ENCODE measurements around the gene TEP1. TPM values are rescaled to one million over a fixed set of nuclear protein-coding genes. Genes with fewer than 3 reads are reported as not detected.

Gene TEP1
- total and polyA plus RNA-seq, 12 donors: 8.7 to 59.8 (median 30.8) TPM

GRCh38 chr14:20317720-20318119 is 95.6 kb downstream of the TEP1 start:
- H3K4me3 ChIP-seq: no peak overlapping the region
- no peak overlapping the region for H3K27ac ChIP-seq
- peaks cover 0 to 60% of the 10 kb centered on the region in 2 donors for H3K36me3 ChIP-seq (replicated peaks in 1 of 2)
- whole genome bisulfite sequencing, 4 donors: 92 to 98% (median 97%) methylated on average over 16 of the region's 16 CpGs
- intact Hi-C loops (cut with DNase I): no loop called here
- H3K9me3 ChIP-seq (replicated peaks in 1 of 3): no peaks in the 10 kb centered on the region
- no peaks in the 10 kb centered on the region for H3K27me3 ChIP-seq
- H3K4me1 ChIP-seq (replicated peaks in 1 of 2): no peaks in the 10 kb centered on the region
- no peak for DNase-seq
- TF ChIP-seq POLR2A (IDR thresholded peaks at IDR 0.05): no peak
- TF ChIP-seq CTCF (IDR thresholded peaks at IDR 0.05): no peak

Small RNA genes within 50 kb of the gene (small RNA-seq; reads per million reads assigned to genes)
- gene RNA5SP382 (0.33 to 1.4 reads per million in 2 donors), gene SNORA79B (0 reads per million in 2 donors), gene SNORD126 (166 to 187 reads per million in 2 donors)

Other genes starting within 250 kb of the TEP1 start
- not detected for gene OR11G2, start 222.6 kb downstream of the TEP1 start, total RNA-seq
- gene OR11G2, start 222.6 kb downstream of the TEP1 start, polyA plus RNA-seq: not detected
- not detected for gene OR11H6, start 189.8 kb downstream of the TEP1 start, total RNA-seq
- gene OR11H6, start 189.8 kb downstream of the TEP1 start, polyA plus RNA-seq: not detected
- gene OR11H7, start 184.5 kb downstream of the TEP1 start, total RNA-seq: not detected
- not detected for gene OR11H7, start 184.5 kb downstream of the TEP1 start, polyA plus RNA-seq
- gene OR11H4, start 174.2 kb downstream of the TEP1 start, total RNA-seq: not detected
- not detected for gene OR11H4, start 174.2 kb downstream of the TEP1 start, polyA plus RNA-seq
- 10 to 100 TPM in 7 of 9 donors, 1 to 10 TPM in 2; 7.9 to 28.6 (median 18.1) TPM for gene TTC5, start 107.5 kb downstream of the TEP1 start, total RNA-seq
- gene TTC5, start 107.5 kb downstream of the TEP1 start, polyA plus RNA-seq: 10 to 100 TPM in 1 of 3 donors, 1 to 10 TPM in 2; 3.9 to 12.7 (median 9.2) TPM
- 10 to 100 TPM; 16.8 to 42.7 (median 31.8) TPM for gene CCNB1IP1, start 80.2 kb downstream of the TEP1 start, total RNA-seq
- gene CCNB1IP1, start 80.2 kb downstream of the TEP1 start, polyA plus RNA-seq: 10 to 100 TPM; 21.2 to 62.5 (median 41.9) TPM
- 10 to 100 TPM in 7 of 9 donors, 1 to 10 TPM in 2; 8.5 to 40.3 (median 22.9) TPM for gene PARP2, start 69.9 kb downstream of the TEP1 start, total RNA-seq
- 10 to 100 TPM; 30.5 to 55.2 (median 33.9) TPM for gene PARP2, start 69.9 kb downstream of the TEP1 start, polyA plus RNA-seq
- under 1 TPM in 8 of 9 donors, not detected in 1; 0.18 to 0.95 (median 0.37) TPM for gene KLHL33, start 22.7 kb upstream of the TEP1 start, total RNA-seq
- under 1 TPM; 0.13 to 0.64 (median 0.17) TPM for gene KLHL33, start 22.7 kb upstream of the TEP1 start, polyA plus RNA-seq
- gene OSGEP, start 41.3 kb upstream of the TEP1 start, total RNA-seq: 10 to 100 TPM; 25.0 to 57.2 (median 37.4) TPM
- 100 to 1,000 TPM in 2 of 3 donors, 10 to 100 TPM in 1; 31.8 to 102 (median 102) TPM for gene OSGEP, start 41.3 kb upstream of the TEP1 start, polyA plus RNA-seq
- 100 to 1,000 TPM in 8 of 9 donors, 10 to 100 TPM in 1; 98.4 to 206 (median 165) TPM for gene APEX1, start 41.7 kb upstream of the TEP1 start, total RNA-seq
- 100 to 1,000 TPM in 2 of 3 donors, 10 to 100 TPM in 1; 94.1 to 304 (median 125) TPM for gene APEX1, start 41.7 kb upstream of the TEP1 start, polyA plus RNA-seq
- gene PIP4P1, start 47.9 kb upstream of the TEP1 start, total RNA-seq: 10 to 100 TPM; 10.6 to 60.1 (median 28.6) TPM
- gene PIP4P1, start 47.9 kb upstream of the TEP1 start, polyA plus RNA-seq: 10 to 100 TPM; 31.9 to 37.6 (median 36.3) TPM
- 10 to 100 TPM in 7 of 9 donors, 1 to 10 TPM in 2; 5.4 to 57.5 (median 17.4) TPM for gene PNP, start 55.9 kb upstream of the TEP1 start, total RNA-seq
- 100 to 1,000 TPM in 1 of 3 donors, 10 to 100 TPM in 2; 14.3 to 101 (median 25.6) TPM for gene PNP, start 55.9 kb upstream of the TEP1 start, polyA plus RNA-seq
- gene RNASE10, start 92.0 kb upstream of the TEP1 start, total RNA-seq: under 1 TPM in 5 of 9 donors, not detected in 4; 0.21 to 0.75 (median 0.58) TPM
- under 1 TPM in 2 of 3 donors, not detected in 1; 0.30 to 0.32 TPM for gene RNASE10, start 92.0 kb upstream of the TEP1 start, polyA plus RNA-seq
- gene RNASE9, start 147.5 kb upstream of the TEP1 start, total RNA-seq: not detected
- gene RNASE9, start 147.5 kb upstream of the TEP1 start, polyA plus RNA-seq: not detected
- under 1 TPM in 1 of 9 donors, not detected in 8; 0.11 TPM for gene RNASE11, start 174.5 kb upstream of the TEP1 start, total RNA-seq
- gene RNASE11, start 174.5 kb upstream of the TEP1 start, polyA plus RNA-seq: under 1 TPM in 1 of 3 donors, not detected in 2; 0.57 TPM
- gene RNASE12, start 177.9 kb upstream of the TEP1 start, total RNA-seq: not detected
- gene RNASE12, start 177.9 kb upstream of the TEP1 start, polyA plus RNA-seq: not detected
- not detected for gene OR6S1, start 228.2 kb upstream of the TEP1 start, total RNA-seq
- not detected for gene OR6S1, start 228.2 kb upstream of the TEP1 start, polyA plus RNA-seq